ENCODE data around the gene CAV2. TPM values are rescaled to one million over a fixed set of nuclear protein-coding genes. Genes with fewer than 3 reads are reported as not detected.

Gene CAV2
- total RNA-seq, 1 experiment from 2014 or later: 76.6 TPM

Other genes with a start within 250 kb of the CAV2 start
- 284 and 296 TPM in 2 replicates for gene CAV1, start 25.3 kb downstream of the CAV2 start, total RNA-seq (2014; rRNA removed)
- 109 and 118 TPM in 2 replicates for gene MET, start 172.5 kb downstream of the CAV2 start, total RNA-seq (2014; rRNA removed)

All from PC-3 (cell line).